ENCODE data around the gene NOSTRIN. TPM values are rescaled to one million over a fixed set of nuclear protein-coding genes. Genes with fewer than 3 reads are reported as not detected.

Gene NOSTRIN
- total RNA-seq, 1 donor, result 0.81 TPM

GRCh38 chr2:168903888-168904287 is 101.5 kb downstream of the NOSTRIN start:
- TF ChIP-seq CTCF (IDR thresholded peaks at IDR 0.05; ENCODE audit: insufficient read depth, low read length), result no peak
- DNase-seq (ENCODE audit: low read depth), result no peak
- no peak overlapping the region for H3K4me3 ChIP-seq (ENCODE audit: low read depth, low read length)

GRCh38 chr2:168904358-168904757 is 101.9 kb downstream of the NOSTRIN start:
- no peak for DNase-seq (ENCODE audit: low read depth)
- H3K4me3 ChIP-seq (ENCODE audit: low read depth, low read length), result no peak overlapping the region
- TF ChIP-seq CTCF (IDR thresholded peaks at IDR 0.05; ENCODE audit: insufficient read depth, low read length), result no peak

- DNase-seq (ENCODE audit: low read depth), result no peak
- TF ChIP-seq CTCF (IDR thresholded peaks at IDR 0.05; ENCODE audit: insufficient read depth, low read length), result no peak
Measured at GRCh38 chr2:168907940-168908662, 105.7 kb downstream of the NOSTRIN start.

GRCh38 chr2:168910330-168910729 is 107.9 kb downstream of the NOSTRIN start:
- no peak for DNase-seq (ENCODE audit: low read depth)
- no peak overlapping the region for H3K4me3 ChIP-seq (ENCODE audit: low read depth, low read length)
- no peak for TF ChIP-seq CTCF (IDR thresholded peaks at IDR 0.05; ENCODE audit: insufficient read depth, low read length)

More at GRCh38 chr2:168907940-168908662, 105.7 kb downstream of the NOSTRIN start:
- no peak overlapping the region for H3K4me3 ChIP-seq (ENCODE audit: low read depth, low read length)

- no peak overlapping the region for H3K4me3 ChIP-seq (ENCODE audit: low read depth, low read length)
- no peak for TF ChIP-seq CTCF (IDR thresholded peaks at IDR 0.05; ENCODE audit: insufficient read depth, low read length)
- no peak for DNase-seq (ENCODE audit: low read depth)
Measured at GRCh38 chr2:168912466-168912865, 110.0 kb downstream of the NOSTRIN start.

GRCh38 chr2:168912901-168913369 is 110.5 kb downstream of the NOSTRIN start:
- peak overlapping the region; percentile 48 for H3K4me3 ChIP-seq (ENCODE audit: low read depth, low read length)
- peak; percentile 23 for DNase-seq (ENCODE audit: low read depth)
- no peak for TF ChIP-seq CTCF (IDR thresholded peaks at IDR 0.05; ENCODE audit: insufficient read depth, low read length)

All from fibroblast of the aortic adventitia (primary cell).